HepG2 (cell line): ENCODE measurements around the gene ALDH4A1. TPM values are rescaled to one million over a fixed set of nuclear protein-coding genes. Genes with fewer than 3 reads are reported as not detected.

Experiments used
- AHR ChIP-seq: IDR thresholded peaks from 2 replicates; pipeline ENCODE4 v1.6.1; 2018; ENCODE audit warnings: missing genetic modification reagents, missing compliant biosample characterization
- CREB1 ChIP-seq, 2 experiments: fragments of 450-650 bp in 1 of 2; IDR thresholded peaks; 2 replicates each; pipeline ENCODE4 v1.6.1; 2016 to 2017; ENCODE audit warnings: control low read depth in 1 of 2, mild to moderate bottlenecking in 1 of 2, missing compliant biosample characterization in 1 of 2, missing genetic modification characterization in 1 of 2
- ESRRA ChIP-seq: sonication (generic); formaldehyde crosslinking; IDR thresholded peaks from 2 replicates; pipeline ENCODE4 v1.5.1; 2020; ENCODE audit warnings: mild to moderate bottlenecking, low read depth, missing genetic modification reagents
- NRL ChIP-seq: sonication (generic); formaldehyde crosslinking; IDR thresholded peaks from 2 replicates; pipeline ENCODE4 v1.5.0; 2020; ENCODE audit warnings: missing genetic modification reagents, mild to moderate bottlenecking, moderate library complexity, borderline replicate concordance
- ZFP36L2 ChIP-seq: sonication (generic); formaldehyde crosslinking; IDR thresholded peaks from 2 replicates; pipeline ENCODE4 v1.4.0; 2020; ENCODE audit warnings: missing genetic modification reagents
- ZNF142 ChIP-seq: sonication (generic); formaldehyde crosslinking; IDR thresholded peaks from 2 replicates; pipeline ENCODE4 v1.4.0; 2020; ENCODE audit warnings: missing genetic modification reagents
- ZNF597 ChIP-seq: sonication (generic); formaldehyde crosslinking; IDR thresholded peaks from 2 replicates; pipeline ENCODE4 v1.5.0; 2020; ENCODE audit warnings: missing genetic modification reagents
- polyA plus RNA-seq, 8 experiments: library from polyadenylated mRNA; depleted of rRNA in 3 of 8; stranded (reverse) in 7 of 8; unstranded in 1 of 8; fragments of >200 nt; fragmentation: Illumina TruSeq in 4 of 8; extraction: Trizol in 4 of 8; gene quantifications; 2 replicates each; pipeline versions ENCODE4 v1.2.1 to v1.2.3, GENCODE V29; 2011 to 2016; ENCODE audit warnings: low read depth in 4 of 8, missing spikeins in 1 of 8, mixed read lengths in 1 of 8; ENCODE audit not compliant: insufficient read depth in 1 of 8
- total RNA-seq, 5 experiments: library from RNA; depleted of rRNA; stranded (reverse); fragments of >200 nt; fragmentation: Illumina TruSeq; extraction: Trizol; gene quantifications; 2 replicates each; pipeline ENCODE4 v1.2.3, GENCODE V29; 2016; ENCODE audit warnings: low read depth in 1 of 5
- TF ChIP-seq, protein P1 (sequence below): sonication (generic); formaldehyde crosslinking; IDR thresholded peaks from 2 replicates; pipeline ENCODE4 v1.5.0; 2020; ENCODE audit warnings: missing genetic modification reagents

ALDH4A1 gene
- total and polyA plus RNA-seq, 2 of the 13 experiments (the other 11 are each of a cell fraction or from before 2014, with no cell fraction given), result 76.4 to 240 TPM

GRCh38 chr1:18854331-18855025 is 47.9 kb downstream of the ALDH4A1 start (continued):
- TF ChIP-seq ZNF142 (CRISPR knock-in tag), result no peak
- TF ChIP-seq ESRRA, result no peak
- TF ChIP-seq, protein P1, sequence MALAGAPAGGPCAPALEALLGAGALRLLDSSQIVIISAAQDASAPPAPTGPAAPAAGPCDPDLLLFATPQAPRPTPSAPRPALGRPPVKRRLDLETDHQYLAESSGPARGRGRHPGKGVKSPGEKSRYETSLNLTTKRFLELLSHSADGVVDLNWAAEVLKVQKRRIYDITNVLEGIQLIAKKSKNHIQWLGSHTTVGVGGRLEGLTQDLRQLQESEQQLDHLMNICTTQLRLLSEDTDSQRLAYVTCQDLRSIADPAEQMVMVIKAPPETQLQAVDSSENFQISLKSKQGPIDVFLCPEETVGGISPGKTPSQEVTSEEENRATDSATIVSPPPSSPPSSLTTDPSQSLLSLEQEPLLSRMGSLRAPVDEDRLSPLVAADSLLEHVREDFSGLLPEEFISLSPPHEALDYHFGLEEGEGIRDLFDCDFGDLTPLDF (CRISPR knock-in tag), result no peak
- TF ChIP-seq CREB1 (IDR thresholded peaks at IDR 0.05), result peak; percentile 87
- no peak for TF ChIP-seq CREB1 (CRISPR knock-in tag; IDR thresholded peaks at IDR 0.05)
- TF ChIP-seq ZFP36L2 (CRISPR knock-in tag), result no peak
- no peak for TF ChIP-seq ZNF597 (CRISPR knock-in tag)
- TF ChIP-seq AHR (CRISPR knock-in tag), result no peak
- TF ChIP-seq NRL (CRISPR knock-in tag), result no peak
